Activated CD4-positive, alpha-beta T cell treated with anti-CD3 and anti-CD28 coated beads for 4 hours (primary cell): ENCODE results near the gene GLIS1.

Source experiments
- DNase-seq, 2 donors: peaks; one replicate each; pipeline ENCODE4 v3.0.0-alpha.2; 2020

Gene GLIS1

GRCh38 chr1:53517821-53518352 lies 221.1 kb downstream of the GLIS1 start:
- DNase-seq = no peak

GRCh38 chr1:53517109-53517508 lies 221.9 kb downstream of the GLIS1 start:
- DNase-seq = no peak

- DNase-seq = no peak
Observed at GRCh38 chr1:53516181-53516580, 222.8 kb downstream of the GLIS1 start.

GRCh38 chr1:53514436-53514835 lies 224.5 kb downstream of the GLIS1 start:
- no peak for DNase-seq

- DNase-seq = no peak
Observed at GRCh38 chr1:53513846-53514245, 225.1 kb downstream of the GLIS1 start.

- DNase-seq = no peak
Observed at GRCh38 chr1:53512807-53513755, 225.9 kb downstream of the GLIS1 start.

- no peak for DNase-seq
Observed at GRCh38 chr1:53511933-53512806, 226.8 kb downstream of the GLIS1 start.

- DNase-seq = no peak
Observed at GRCh38 chr1:53511323-53511932, 227.5 kb downstream of the GLIS1 start.

GRCh38 chr1:53510215-53510614 lies 228.7 kb downstream of the GLIS1 start:
- DNase-seq = no peak

- DNase-seq = no peak
Observed at GRCh38 chr1:53509775-53510174, 229.2 kb downstream of the GLIS1 start.

GRCh38 chr1:53508991-53509666 lies 229.8 kb downstream of the GLIS1 start:
- DNase-seq = no peak

GRCh38 chr1:53508056-53508990 lies 230.6 kb downstream of the GLIS1 start:
- no peak for DNase-seq

- DNase-seq = no peak
Observed at GRCh38 chr1:53507116-53507820, 231.7 kb downstream of the GLIS1 start.

- no peak for DNase-seq
Observed at GRCh38 chr1:53506355-53507050, 232.5 kb downstream of the GLIS1 start.

- no peak for DNase-seq
Observed at GRCh38 chr1:53505891-53506290, 233.1 kb downstream of the GLIS1 start.

GRCh38 chr1:53505401-53505800 lies 233.6 kb downstream of the GLIS1 start:
- DNase-seq = no peak

- no peak for DNase-seq
Observed at GRCh38 chr1:53504901-53505300, 234.1 kb downstream of the GLIS1 start.

- no peak for DNase-seq
Observed at GRCh38 chr1:53503433-53504217, 235.3 kb downstream of the GLIS1 start.
